Germinal center (tissue), 1 donor: ENCODE measurements around the gene COL4A1.

Experiments used
- DNase-seq: peaks from one replicate; pipeline ENCODE4 v3.0.0; 2012; ENCODE audit warnings: mixed read lengths, low spot score

The COL4A1 gene

DNA sequence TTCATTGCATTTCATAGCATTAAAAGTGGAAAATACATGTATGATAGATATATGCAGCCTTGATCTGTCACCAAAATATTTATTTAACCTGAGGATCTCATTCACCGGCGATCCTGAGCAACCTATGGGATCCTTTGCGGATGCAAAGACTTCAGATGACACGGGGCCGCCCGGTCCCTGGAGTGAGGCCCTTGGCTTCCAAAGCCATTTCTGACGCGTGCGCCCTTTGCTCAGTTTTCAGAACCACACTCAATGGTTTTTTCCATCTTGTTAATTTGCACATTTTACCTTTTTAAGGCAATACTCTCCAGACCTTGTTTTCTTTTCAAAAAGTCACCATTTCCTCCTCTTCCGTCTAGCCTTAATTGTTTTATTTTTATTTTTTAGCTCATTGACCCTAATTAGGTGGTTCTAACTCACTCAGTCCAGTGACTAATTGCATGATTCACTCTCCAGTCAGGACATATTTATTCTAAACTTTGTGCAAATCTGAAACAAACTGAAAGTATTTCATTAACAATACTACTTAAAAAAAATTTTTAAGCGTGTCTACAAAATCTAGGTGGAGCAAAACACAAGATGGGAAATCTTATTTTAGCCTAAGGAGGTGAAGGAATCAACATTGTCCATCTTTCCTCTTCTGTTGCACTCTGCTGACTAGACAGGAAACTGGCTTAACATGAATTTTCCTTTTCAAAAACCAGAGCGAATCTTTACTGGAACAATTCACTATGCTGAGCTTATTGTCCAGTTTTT, 47.9 kb downstream of the COL4A1 start:
- no peak for DNase-seq

GRCh38 chr13:110257408-110257807, 49.5 kb downstream of the COL4A1 start:
- no peak for DNase-seq

DNA sequence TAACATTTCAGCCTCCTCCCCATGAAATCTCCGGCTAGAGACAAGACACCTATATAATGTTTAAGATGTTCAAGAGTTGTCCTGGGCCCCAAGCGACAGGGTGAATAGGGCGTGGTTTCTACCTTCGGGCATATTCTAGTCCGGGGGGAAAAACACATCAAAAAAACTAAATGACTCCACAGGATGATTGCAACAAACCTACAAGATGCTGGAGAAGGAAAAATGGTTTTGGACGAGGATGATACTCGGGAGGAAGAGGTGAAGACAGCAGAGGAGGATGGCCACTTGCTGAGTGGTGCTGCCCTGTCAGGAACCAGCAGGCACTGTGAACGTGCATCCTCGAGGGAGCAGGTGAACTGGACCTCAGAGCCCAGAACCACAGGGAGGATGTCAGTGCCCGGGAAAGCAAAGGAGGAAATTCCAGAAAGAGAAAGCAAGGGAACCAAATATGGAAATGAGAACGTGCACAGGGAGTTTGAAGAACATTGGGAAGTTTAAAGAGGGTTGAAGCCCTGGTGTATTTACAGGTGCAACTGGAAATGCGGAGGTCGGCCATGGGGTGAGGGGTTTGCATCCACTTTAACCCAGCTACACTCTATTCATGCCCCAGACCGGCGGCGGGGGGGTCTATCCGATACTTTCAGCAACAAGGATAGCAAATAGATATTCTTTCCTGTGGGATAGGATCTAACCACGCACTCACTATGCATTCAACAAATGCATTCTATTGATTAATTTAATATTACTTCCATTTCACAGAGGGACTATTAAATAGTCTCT, 50.6 kb downstream of the COL4A1 start:
- no peak for DNase-seq

DNA sequence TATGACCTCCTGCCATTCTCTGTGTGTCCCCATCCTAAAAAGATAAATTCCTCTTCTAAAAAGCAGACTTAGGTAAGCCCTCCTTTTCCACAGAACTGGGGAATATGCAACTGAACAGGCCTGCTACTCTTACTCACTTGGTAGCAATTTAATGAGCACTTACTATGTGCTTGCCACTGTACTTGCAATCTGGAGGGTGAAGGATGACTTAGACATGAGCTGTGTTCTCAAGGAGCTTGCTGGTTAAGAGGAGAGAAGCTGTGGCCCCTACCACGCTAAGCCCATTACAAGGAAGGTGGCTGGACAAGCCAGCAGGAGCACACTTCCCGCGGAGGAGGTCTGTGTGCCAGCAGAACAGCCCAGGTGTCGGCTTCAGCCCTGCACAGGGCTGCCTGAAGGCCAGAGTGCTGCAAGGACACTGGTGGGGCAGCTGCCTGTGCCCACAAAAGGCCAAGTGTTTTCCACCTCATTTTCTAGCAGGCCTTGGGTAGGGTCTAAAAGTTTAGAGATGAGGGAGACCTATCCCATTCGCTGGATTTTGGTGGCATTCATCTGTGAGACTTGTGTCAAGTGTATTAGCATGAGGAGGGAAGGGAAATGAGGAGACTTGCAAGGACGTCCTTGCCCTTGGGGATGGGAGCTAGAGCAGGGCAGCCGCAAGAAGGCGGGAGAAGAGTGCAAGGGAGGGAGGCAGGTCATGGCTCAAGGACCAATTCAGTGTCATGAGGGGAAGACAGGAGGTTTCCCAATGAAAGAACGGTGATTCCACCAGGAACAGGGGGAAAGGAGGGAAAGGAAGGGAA, 52.0 kb downstream of the COL4A1 start:
- DNase-seq, result no peak

DNA sequence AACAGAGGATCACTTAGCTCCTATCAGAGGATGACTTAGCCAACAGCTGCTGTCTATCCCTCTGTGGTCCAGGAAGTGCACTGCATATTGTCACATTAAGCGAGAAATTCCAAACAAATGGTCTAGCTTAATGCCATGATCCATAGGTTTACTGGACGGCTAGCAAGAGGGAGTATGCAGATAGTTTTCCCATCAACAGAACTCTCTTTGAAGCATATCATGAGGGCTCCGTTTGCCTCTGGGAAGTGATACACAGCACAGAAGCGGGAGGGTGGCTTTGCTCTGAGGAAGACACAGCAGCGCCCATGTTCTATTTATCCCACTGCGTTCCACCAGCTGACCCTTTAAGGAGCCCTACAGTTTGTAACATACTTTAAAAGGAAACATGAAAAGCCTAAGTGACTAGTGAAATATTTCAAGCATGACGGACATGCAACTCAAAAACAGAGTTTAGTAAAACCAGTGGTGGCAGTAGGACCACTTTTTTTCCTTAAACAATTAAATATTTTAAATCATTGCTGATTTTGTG, 52.7 kb downstream of the COL4A1 start:
- no peak for DNase-seq

GRCh38 chr13:110251193-110251819, 55.7 kb downstream of the COL4A1 start:
- DNase-seq, result no peak

- no peak for DNase-seq
Measured at GRCh38 chr13:110250258-110250891, 56.6 kb downstream of the COL4A1 start.

- DNase-seq, result no peak
Measured at GRCh38 chr13:110249326-110249725, 57.6 kb downstream of the COL4A1 start.

DNA sequence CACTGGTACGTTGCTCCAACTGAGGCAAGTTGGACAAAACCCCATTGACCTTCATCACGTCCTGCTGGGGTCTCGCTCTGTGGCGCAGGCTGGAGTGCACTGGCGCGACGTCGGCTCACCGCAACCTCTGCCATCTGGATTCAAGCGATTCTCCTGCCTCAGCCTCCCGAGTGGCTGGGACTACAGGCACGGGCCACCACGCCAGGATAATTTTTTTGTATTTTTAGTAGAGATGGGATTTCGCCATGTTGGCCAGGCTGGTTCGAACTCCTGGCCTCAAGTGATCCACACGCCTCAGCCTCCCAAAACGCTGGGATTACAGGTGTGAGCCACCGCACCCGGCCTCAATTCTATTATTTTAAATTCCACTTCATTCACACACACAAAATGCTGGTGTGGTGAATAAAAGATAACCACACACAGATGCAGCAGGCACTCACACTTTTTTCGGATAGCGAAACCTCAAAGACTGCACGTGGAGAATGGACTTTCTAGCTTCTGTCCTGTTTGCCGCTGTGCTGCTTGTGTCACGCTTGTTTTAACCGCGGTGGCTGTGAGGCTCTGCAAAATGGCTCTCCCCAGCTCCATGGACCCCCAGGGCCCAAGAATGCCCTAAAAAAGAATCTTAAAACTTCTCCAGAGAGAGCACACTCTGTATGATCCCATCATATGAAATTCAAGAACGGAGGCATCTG, 58.4 kb downstream of the COL4A1 start:
- no peak for DNase-seq

- no peak for DNase-seq
Measured at GRCh38 chr13:110246530-110246929, 60.4 kb downstream of the COL4A1 start.

- DNase-seq, result no peak
Measured at GRCh38 chr13:110245416-110245899, 61.5 kb downstream of the COL4A1 start.

GRCh38 chr13:110244976-110245375, 62.0 kb downstream of the COL4A1 start:
- DNase-seq, result no peak

DNA sequence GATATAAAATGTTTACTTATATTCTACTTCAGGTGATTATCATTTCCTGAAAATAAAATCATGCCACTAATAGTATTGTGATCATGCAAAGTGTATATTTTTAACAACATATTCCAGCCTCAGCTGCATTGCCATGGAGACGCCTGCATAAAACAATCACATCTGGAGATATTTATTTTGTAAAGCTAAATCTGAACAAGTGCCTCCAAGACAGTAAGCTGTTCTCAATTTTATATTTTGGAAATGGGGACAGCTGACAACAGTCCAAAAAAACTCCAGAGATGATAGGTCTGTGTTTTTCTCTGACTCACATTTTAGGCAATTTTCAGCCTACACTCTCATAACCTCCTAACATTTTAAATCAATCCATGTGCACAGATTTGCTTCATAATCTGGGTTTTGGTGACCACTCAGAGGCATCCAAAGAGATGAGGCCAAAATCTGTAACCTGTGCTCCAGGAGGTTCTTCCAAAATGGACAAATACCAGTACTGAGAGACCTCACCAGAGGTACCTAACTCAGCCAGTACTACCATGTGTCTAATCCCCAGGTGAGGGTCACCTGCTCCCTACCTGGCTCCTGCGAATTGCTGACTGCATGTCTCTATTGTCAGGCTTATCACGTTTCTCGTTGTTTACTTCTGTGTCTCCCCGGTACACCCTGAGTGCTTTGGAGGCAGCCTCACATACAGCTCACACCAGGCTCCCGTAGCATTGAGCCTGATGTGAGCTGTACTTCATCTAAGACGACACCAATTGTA, 62.7 kb downstream of the COL4A1 start:
- DNase-seq, result no peak

DNA sequence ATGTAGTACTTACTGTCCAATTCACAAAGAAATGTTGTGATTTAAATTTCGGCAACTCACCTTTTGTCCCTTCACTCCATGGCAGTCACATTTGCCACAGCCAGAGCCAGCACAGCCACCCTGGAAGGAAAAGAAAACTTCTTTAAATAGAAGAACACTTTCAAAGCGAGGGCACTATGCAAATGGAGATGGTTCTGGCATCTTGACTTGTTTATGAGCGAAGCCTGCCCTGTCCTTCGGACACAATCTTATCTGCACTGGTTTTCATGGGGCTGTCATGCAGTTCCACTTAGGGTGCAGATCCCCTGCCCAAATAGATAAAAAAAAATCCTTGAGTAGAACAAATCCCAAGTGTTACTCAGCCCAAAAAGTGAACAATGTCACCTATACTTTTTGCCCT, 64.3 kb downstream of the COL4A1 start:
- DNase-seq, result no peak

DNA sequence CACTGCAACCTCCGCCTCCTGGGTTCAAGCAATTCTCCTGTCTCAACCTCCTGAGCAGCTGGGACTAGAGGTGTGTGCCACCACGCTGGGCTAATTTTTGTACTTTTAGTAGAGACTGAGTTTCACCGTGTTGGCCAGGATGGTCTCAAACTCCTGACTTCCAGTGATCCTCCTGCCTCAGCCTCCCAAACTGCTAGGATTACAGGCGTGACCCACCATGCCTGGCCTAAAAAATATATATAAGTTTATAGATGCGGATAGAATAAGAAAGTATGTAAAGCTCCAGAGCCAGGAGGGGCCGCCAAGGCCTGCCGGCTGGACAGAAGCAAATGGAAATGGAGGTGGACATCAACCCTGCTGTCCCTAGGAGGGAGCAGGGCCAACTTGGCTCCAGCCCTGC, 66.0 kb downstream of the COL4A1 start:
- no peak for DNase-seq

- no peak for DNase-seq
Measured at GRCh38 chr13:110240352-110240751, 66.6 kb downstream of the COL4A1 start.

DNA sequence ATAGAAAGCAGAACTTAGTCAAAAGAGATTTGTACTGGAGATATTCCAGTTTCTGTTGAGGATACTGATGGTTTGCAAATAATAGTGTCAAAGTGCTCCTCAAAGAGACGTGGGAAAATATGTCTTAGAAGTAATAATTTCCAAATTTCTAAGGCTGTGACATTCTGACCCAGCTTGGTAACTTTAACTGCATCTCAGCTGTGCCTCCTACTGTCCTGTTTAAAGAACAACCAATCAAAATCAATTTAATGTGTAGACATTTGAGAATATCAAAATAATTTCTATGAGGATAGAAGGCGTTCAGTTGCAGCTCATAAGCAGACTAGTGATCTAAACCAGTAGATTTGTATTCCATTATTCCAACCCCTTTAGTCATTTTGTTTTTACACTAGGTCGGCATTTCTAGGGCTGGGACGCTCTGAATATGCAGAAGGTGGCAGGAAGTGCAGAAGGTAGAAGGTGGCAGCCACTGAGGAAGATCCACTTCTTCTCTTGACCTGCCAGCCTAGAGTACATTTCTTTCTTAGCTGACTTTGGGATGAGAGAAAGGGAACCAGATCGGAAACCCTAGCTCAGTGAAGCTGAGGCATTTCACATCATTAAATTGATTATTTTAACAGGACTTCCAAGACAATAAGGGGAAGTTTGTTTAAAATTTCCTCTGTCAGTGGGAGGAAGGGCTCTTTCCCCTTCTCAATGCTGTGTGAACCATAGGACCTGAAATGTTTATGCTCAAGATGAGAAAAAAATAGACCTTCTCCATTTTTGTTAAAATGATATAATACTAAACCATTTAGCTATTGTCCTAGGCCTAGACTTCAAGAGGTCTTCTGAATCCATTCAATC, 67.5 kb downstream of the COL4A1 start:
- no peak for DNase-seq

DNA sequence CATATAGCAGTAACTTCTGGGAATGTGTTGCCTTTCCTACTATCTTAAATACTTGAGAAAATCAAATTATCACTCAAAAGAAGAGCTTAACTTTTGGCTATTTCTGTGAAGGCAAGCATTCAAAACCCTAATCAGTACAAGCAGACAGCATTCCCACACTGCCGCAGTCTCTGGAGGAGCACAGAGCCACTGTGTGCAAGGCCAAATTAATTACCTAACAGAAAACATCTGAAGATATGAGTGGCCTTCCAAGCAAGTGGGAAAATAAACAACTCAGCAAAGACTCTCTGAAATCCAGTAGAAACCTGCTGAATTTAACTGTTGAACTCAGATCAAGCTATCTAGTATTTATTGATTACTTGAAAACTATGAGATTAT, 68.2 kb downstream of the COL4A1 start:
- DNase-seq, result no peak
